Measurements from ENCODE around the gene MYD88.
"Not testable (repeated sequence)": the region's sequence is repeated elsewhere in the genome, so short reads cannot be mapped to it uniquely, and the experiment has no call there.

The MYD88 gene

DNA sequence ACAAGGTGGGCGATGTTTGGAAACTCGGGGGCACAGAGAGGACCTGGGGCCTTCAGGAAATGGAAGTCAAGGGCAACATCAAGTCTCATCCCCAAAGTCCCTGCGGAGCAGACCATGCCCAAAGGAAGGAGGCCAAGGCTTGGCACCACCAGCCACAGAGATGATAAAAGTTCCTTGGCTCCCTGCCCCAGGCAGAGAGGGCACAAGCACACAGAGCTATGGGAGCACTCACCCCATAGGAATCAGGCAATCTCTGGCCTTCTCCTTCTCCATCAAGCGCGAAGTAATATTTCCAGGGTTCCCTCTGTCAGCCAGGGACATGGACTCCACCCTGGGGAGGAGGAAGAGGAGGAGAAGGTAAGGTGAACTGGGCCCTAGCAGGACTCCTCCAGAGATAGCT, 9.4 kb upstream of the MYD88 start:
- TF ChIP-seq, protein P1, sequence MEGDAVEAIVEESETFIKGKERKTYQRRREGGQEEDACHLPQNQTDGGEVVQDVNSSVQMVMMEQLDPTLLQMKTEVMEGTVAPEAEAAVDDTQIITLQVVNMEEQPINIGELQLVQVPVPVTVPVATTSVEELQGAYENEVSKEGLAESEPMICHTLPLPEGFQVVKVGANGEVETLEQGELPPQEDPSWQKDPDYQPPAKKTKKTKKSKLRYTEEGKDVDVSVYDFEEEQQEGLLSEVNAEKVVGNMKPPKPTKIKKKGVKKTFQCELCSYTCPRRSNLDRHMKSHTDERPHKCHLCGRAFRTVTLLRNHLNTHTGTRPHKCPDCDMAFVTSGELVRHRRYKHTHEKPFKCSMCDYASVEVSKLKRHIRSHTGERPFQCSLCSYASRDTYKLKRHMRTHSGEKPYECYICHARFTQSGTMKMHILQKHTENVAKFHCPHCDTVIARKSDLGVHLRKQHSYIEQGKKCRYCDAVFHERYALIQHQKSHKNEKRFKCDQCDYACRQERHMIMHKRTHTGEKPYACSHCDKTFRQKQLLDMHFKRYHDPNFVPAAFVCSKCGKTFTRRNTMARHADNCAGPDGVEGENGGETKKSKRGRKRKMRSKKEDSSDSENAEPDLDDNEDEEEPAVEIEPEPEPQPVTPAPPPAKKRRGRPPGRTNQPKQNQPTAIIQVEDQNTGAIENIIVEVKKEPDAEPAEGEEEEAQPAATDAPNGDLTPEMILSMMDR (IDR thresholded peaks at IDR 0.05; ENCODE audit: low read depth, low read length), result no peak

DNA sequence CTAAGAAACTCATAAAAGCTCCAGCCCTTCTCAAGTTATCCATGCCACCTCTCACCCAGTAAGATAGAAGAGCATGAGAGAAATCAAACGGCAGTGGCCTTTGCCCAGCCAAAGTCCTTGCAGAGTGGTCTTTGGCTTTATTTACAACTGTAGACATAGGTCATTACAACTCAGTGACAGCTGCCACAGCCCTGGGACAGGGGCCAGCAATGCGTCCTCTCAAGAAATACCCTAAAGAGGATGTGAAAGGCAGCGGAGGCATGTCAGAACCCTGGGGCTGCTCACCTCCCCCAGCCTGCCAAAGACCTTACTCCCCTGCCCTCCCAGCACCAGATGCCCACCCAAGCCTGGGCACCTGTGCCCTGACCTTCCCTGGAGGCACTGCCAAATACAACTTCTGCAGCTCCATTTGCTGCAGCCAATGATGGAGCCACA, 7.8 kb upstream of the MYD88 start:
- TF ChIP-seq, protein P1 (IDR thresholded peaks at IDR 0.05; ENCODE audit: low read depth, low read length), result no peak
- no peak for DNase-seq (ENCODE audit: extremely low read depth, low read depth)

More for the DNA sequence above, 9.4 kb upstream of the MYD88 start:
- DNase-seq (ENCODE audit: extremely low read depth, low read depth), result no peak

DNA sequence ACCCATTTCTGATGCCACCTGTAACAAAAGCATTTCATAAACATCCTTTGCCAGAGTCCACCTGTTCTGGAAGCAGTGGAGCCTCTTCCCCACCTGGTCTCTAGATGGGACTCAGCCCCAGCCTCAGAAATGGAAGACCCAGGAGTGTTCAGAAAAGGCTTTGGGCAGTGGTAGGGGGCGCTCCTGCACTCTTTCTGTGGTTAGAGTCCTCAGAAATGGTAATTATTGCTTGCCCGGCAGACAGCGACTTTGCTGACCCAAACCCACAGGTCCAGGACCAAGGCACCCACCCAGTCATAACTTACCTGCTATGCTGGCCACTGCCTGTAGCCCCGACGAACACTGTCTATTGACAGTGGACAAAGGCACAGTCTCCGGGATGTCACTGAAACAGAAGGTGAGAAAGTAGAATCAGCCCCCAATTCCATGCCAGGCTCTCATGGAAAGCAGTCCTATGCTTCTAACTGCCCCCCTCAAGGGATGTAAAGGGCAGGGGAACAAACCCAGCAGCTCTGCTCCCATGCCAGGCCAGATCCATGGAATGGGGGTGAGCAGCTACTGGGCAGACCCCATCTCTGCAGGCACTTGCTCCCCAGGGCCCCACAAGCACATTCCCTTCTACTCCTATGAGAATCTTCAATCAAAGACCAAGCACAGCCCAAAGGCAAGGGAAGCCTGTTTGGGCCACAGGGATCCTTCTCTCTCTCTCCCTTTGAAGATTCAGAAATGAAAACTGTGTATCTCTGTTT, 6.7 kb upstream of the MYD88 start:
- no peak for DNase-seq (ENCODE audit: extremely low read depth, low read depth)
- TF ChIP-seq, protein P1 (IDR thresholded peaks at IDR 0.05; ENCODE audit: low read depth, low read length), result peak; percentile 48

DNA sequence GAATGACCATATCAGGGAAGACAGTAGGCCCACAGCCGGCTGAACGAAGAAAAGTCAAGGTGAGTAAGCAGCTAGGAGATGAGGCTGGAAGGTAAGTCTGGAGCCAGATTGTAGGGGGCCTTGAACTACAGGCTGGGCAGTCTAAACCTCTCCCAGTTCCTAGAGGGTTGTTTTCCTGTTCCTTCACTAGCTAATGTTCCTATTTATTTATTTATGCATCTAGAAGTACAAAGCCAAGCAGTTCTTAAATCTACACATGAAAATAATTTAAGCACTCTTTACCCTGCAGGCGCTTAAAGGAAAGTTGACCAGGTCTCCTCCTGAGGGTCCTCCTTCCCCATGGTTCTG, 5.3 kb upstream of the MYD88 start:
- TF ChIP-seq, protein P1 (IDR thresholded peaks at IDR 0.05; ENCODE audit: low read depth, low read length), result no peak

DNA sequence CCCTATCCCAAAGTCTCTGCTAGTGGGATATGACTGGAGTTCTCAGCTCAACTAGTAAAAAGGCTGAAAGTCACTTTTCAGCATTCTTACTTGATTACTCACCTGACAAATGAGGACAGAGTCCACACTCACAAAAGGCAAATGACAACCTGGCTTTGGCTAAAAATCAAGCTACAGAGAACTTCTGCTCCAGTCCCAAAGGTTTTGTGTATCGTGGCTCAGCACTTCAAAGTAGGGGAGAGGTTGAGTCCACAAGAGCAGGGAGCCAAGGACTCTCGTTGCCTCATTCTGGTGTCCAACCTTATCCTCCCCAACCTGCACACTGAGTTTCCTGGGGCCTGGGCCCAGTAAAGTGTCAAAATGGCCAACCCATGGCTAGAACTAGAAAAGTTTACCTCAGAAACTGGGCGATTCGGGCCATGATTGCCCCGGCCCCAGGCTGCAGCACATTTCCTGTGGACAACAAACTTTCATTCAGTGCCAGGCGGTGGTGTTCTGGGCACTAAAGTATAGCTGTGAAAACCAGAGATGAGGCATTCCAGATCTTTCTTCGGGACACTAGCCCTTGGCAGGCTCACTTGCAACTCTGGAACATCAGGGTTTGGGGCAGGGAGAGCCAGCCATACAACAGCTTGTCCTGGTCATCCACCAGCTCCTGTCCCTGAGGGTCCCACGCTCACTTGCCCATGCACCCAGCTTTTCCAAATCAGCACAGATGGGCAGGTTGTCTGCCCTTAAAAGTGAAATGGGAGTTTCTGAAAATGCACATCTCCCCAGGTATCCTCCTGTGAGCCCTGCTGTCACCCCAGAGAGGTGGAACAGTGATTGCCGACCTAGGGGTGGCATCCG, 4.7 kb upstream of the MYD88 start:
- TF ChIP-seq, protein P1 (IDR thresholded peaks at IDR 0.05; ENCODE audit: low read depth, low read length), result no peak
- DNase-seq (ENCODE audit: extremely low read depth, low read depth), result no peak

More for the DNA sequence above, 5.3 kb upstream of the MYD88 start:
- no peak for DNase-seq (ENCODE audit: extremely low read depth, low read depth)

DNA sequence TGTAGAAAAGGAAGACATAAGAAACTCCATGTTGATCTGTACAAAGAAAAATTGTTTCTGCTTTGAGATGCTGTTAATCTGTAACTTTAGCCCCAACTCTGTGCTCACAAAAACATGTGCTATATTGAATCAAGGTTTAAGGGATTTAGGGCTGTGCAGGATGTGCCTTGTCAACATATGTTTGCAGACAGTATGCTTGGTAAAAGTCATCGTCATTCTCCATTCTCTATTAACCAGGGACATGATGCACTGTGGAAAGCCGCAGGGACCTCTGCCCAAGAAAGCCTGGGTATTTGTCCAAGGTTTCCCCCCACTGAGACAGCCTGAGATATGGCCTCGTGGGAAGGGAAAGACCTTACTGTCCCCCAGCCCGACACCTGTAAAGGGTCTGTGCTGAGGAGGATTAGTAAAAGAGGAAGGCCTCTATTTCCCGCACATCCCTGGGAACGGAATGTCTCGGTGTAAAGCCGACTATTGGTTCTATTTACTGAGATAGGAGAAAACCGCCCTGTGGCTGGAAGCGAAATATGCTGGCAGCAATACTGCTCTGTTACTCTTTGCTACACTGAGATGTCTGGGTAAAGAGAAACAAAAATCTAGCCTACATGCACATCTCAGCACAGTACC, 3.8 kb upstream of the MYD88 start:
- DNase-seq (ENCODE audit: extremely low read depth, low read depth), result not testable (repeated sequence)

DNA sequence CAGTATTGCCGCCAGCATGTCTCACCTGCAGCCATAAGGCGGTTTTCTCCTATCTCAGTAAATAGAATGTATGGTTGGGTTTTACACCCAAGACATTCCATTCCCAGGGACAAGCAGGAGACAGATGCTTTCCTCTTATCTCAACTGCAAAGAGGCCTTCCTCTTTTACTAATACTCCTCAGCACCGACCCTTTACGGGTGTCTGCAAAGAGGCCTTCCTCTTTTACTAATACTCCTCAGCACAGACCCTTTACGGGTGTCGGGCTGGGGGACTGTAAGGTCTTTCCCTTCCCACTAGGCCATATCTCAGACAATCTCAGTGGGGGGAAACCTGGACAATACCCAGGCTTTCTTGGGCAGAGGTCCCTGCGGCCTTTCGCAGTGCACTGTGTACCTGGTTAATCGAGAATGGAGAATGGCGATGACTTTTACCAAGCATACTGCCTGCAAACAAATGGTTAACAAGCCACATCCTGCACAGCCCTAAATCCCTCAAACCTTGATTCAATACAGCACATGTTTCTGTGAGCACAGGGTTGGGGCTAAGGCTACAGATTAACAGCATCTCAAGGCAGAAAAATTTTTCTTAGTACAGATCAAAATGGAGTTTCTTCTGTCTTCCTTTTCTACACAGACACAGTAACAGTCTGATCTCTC, 2.7 kb upstream of the MYD88 start:
- not testable (repeated sequence) for DNase-seq (ENCODE audit: extremely low read depth, low read depth)

DNA sequence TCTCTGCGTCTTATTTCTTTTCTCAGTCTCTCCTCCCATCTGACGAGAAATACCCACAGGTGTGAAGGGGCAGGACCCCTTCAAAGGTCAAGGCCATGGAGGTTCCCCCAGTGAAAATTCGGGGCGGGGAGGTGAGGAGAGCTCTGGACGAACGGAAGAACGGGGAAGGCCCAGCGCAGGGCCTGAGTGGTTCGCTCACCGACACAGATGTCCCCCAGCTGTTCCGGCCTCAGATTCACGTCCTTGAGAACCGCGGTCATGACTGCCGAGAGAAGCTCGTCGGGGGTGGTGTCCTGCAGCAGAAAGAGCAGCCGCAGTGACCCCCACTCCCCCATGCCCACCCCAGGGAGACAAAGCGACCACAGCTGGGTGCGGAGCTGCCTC, 2.1 kb upstream of the MYD88 start:
- no peak for DNase-seq (ENCODE audit: extremely low read depth, low read depth)
- TF ChIP-seq, protein P1 (IDR thresholded peaks at IDR 0.05; ENCODE audit: low read depth, low read length), result no peak
